Endothelial cell of umbilical vein (primary cell): Measurements from ENCODE around the gene CDK17. TPM values are rescaled to one million over a fixed set of nuclear protein-coding genes. Genes with fewer than 3 reads are reported as not detected.
A peak's percentile ranks its signal among the peaks of the same experiment; 100 is the strongest.

Source experiments
- BruUV-seq: library from RNA; stranded (reverse); fragments of 400-500 nt; replicated peaks from 2 replicates; lab custom pipeline; 2021; lab: Mats Ljungman, UMichigan
- CTCF ChIA-PET: fragments of 300-600, 350-600 bp; sonication (Branson Sonifier 250); formaldehyde crosslinking; loops from one replicate; lab custom pipeline; 2021; ENCODE audit warnings: antibody characterized with exemption, inconsistent platforms; lab: Charles Lee
- POLR2A ChIA-PET: fragments of 300-600, 350-600 bp; sonication (Branson Sonifier 250); formaldehyde crosslinking; loops from one replicate; lab custom pipeline; 2021; ENCODE audit warnings: antibody characterized with exemption, inconsistent platforms; lab: Charles Lee
- DNase-seq: peaks from one replicate; pipeline ENCODE4 v3.0.0-alpha.2; 2011; ENCODE audit warnings: low read depth, low spot score
- FAIRE-seq: peaks from 2 replicates; lab custom pipeline; 2011; peaks lifted over from hg19 to GRCh38; lab: Jason Lieb, UNC
- H2AFZ ChIP-seq: 2 replicates; pipeline ENCODE4 v1.6.0; 2012; ENCODE audit warnings: low read depth, low read length, control low read depth, inconsistent platforms
- H3K27ac ChIP-seq: 2 replicates; pipeline ENCODE4 v1.5.1; 2011; ENCODE audit warnings: low read depth, mild to moderate bottlenecking, control low read depth, low read length, moderate library complexity; ENCODE audit not compliant: insufficient read depth
- H3K27me3 ChIP-seq, 2 experiments: 2 replicates each; pipeline versions ENCODE4 v1.6.0 to v1.6.1; 2011; ENCODE audit warnings: low read length in 2 of 2, mixed read lengths in 1 of 2; ENCODE audit not compliant: control insufficient read depth in 2 of 2, insufficient read depth in 2 of 2
- H3K36me3 ChIP-seq, 2 experiments: 2 replicates in 1 of 2; 3 replicates in 1 of 2; pipeline ENCODE4 v1.5.1; 2011; ENCODE audit warnings: low read length in 2 of 2, mild to moderate bottlenecking in 1 of 2, moderate library complexity in 1 of 2; ENCODE audit not compliant: control insufficient read depth in 2 of 2, insufficient read depth in 2 of 2; ENCODE audit errors: extremely low read depth in 1 of 2
- H3K4me1 ChIP-seq: 3 replicates; pipeline ENCODE4 v1.5.1; 2011; ENCODE audit warnings: mild to moderate bottlenecking, low read length; ENCODE audit not compliant: control insufficient read depth, insufficient read depth; ENCODE audit errors: extremely low read depth
- H3K4me2 ChIP-seq: 2 replicates; pipeline ENCODE4 v1.6.1; 2011; ENCODE audit warnings: low read length, control low read depth, mixed read lengths; ENCODE audit not compliant: insufficient read depth
- H3K4me3 ChIP-seq, 3 experiments: fragments of 200-600 bp in 1 of 3; sonication (generic), shearing (Covaris generic) in 1 of 3; replicated peaks in 1 of 3; 2 replicates each; pipeline ENCODE4 v1.5.1; 2011 to 2016; ENCODE audit warnings: control low read depth in 3 of 3, low read length in 3 of 3, mild to moderate bottlenecking in 2 of 3, inconsistent platforms in 1 of 3, low read depth in 1 of 3, moderate library complexity in 1 of 3; ENCODE audit not compliant: insufficient read depth in 1 of 3
- H3K79me2 ChIP-seq: 2 replicates; pipeline ENCODE4 v1.6.0; 2012; ENCODE audit warnings: low read length, inconsistent platforms; ENCODE audit not compliant: control insufficient read depth, insufficient read depth
- H3K9ac ChIP-seq: replicated peaks from 2 replicates; pipeline ENCODE3; 2011; ENCODE audit warnings: low read length, control low read depth; ENCODE audit not compliant: insufficient read depth; ENCODE audit errors: extremely low read depth
- H3K9me1 ChIP-seq: replicated peaks from 3 replicates; pipeline ENCODE4 v1.6.0; 2011; ENCODE audit warnings: mild to moderate bottlenecking, low read length; ENCODE audit not compliant: control insufficient read depth, insufficient read depth; ENCODE audit errors: extremely low read depth
- H3K9me3 ChIP-seq: replicated peaks from 2 replicates; pipeline ENCODE4 v1.5.1; 2012; ENCODE audit warnings: low read length, inconsistent platforms; ENCODE audit not compliant: control insufficient read depth, insufficient read depth
- H4K20me1 ChIP-seq: replicated peaks from 2 replicates; pipeline ENCODE3; 2011; ENCODE audit warnings: mild to moderate bottlenecking, low read length; ENCODE audit not compliant: control insufficient read depth, insufficient read depth; ENCODE audit errors: extremely low read depth
- FOS ChIP-seq: IDR thresholded peaks from 2 replicates; pipeline ENCODE4 v1.6.1; 2011; ENCODE audit warnings: mild to moderate bottlenecking, low read length, moderate library complexity, borderline replicate concordance; ENCODE audit not compliant: insufficient read depth
- GATA2 ChIP-seq: IDR thresholded peaks from 2 replicates; pipeline ENCODE4 v1.7.0; 2011; ENCODE audit warnings: low read depth, mild to moderate bottlenecking, moderate library complexity, mixed read lengths, low read length; ENCODE audit not compliant: insufficient read length, insufficient read depth
- MYC ChIP-seq: IDR thresholded peaks from one replicate; pipeline ENCODE4 v1.6.1; 2011; ENCODE audit warnings: mild to moderate bottlenecking, low read depth, low read length
- POLR2AphosphoS5 ChIP-seq: IDR thresholded peaks from 2 replicates; pipeline ENCODE4 v1.6.1; 2012; ENCODE audit warnings: low read depth, mild to moderate bottlenecking, control low read depth, low read length, moderate library complexity; ENCODE audit not compliant: insufficient read depth
- dilution Hi-C: fragments of 300-500 bp; cut with MboI; formaldehyde crosslinking; loops from one replicate; pipeline ENCODE4 v1.15.0; 2019; ENCODE audit warnings: low sequenced_read_pairs; ENCODE audit not compliant: extremely low pct_ligation_motif_present
- intact Hi-C: fragments of 100-400 bp; cut with micrococcal nuclease; formaldehyde crosslinking; loops from one replicate; pipeline ENCODE4 v1.10.0; 2022
- polyA plus RNA-seq, 4 experiments: library from polyadenylated mRNA; depleted of rRNA in 3 of 4; stranded (reverse) in 3 of 4; unstranded in 1 of 4; fragments of >200 nt; gene quantifications; 2 replicates each; pipeline versions ENCODE4 v1.2.1 to v1.2.3, GENCODE V29; 2011 to 2012; ENCODE audit warnings: missing spikeins in 1 of 4
- total RNA-seq: library from RNA; stranded (reverse); gene quantifications from 2 replicates; pipeline ENCODE4 v1.2.3, GENCODE V29; 2021

The CDK17 gene
- total and polyA plus RNA-seq, 2 donors (not counting 3 experiments of a cell fraction or from before 2014, with no cell fraction given), result 61.1 to 176 TPM

DNA sequence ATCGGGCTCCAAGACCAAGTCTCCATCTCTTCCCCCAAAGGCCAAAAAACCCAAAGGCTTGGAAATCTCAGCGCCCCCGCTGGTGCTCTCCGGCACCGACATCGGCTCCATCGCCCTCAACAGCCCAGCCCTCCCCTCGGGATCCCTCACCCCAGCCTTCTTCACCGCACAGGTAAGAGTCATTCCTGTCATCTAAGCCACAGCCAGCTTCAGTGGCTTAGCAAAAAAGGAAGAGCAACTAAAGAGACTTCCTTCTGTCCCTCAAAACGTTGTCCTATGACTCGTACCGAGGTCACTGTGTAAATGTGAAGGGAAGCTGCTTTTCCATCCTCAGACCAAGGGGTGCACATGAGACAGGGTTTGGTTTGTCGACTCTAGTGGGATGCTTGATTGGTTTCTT lies 152.7 kb downstream of the CDK17 start:
- no peaks in the 10 kb centered on the region for H3K9me3 ChIP-seq
- ChIA-PET POLR2A (no interaction called here), CTCF (no interaction called here)
- intact Hi-C loops, result no loop called here
- peaks cover 28% of the 10 kb centered on the region for H3K4me1 ChIP-seq
- TF ChIP-seq FOS, result peak; percentile 73
- no peak for TF ChIP-seq MYC
- no peak overlapping the region for H2AFZ ChIP-seq
- H3K36me3 ChIP-seq, result peaks cover 20 to 61% of the 10 kb centered on the region in 2 experiments
- no peak overlapping the region for H3K27ac ChIP-seq
- dilution Hi-C loops, result no loop called here
- no peak overlapping the region for H3K9ac ChIP-seq
- no peaks in the 10 kb centered on the region for H3K27me3 ChIP-seq
- FAIRE-seq (no peak), DNase-seq (no peak)
- BruUV-seq, result no TSS peak
- H4K20me1 ChIP-seq, result peaks cover 8% of the 10 kb centered on the region
- peaks cover 99% of the 10 kb centered on the region for H3K79me2 ChIP-seq
- no peaks in the 10 kb centered on the region for H3K9me1 ChIP-seq
- H3K4me3 ChIP-seq, result no peak overlapping the region
- no peak overlapping the region for H3K4me2 ChIP-seq

DNA sequence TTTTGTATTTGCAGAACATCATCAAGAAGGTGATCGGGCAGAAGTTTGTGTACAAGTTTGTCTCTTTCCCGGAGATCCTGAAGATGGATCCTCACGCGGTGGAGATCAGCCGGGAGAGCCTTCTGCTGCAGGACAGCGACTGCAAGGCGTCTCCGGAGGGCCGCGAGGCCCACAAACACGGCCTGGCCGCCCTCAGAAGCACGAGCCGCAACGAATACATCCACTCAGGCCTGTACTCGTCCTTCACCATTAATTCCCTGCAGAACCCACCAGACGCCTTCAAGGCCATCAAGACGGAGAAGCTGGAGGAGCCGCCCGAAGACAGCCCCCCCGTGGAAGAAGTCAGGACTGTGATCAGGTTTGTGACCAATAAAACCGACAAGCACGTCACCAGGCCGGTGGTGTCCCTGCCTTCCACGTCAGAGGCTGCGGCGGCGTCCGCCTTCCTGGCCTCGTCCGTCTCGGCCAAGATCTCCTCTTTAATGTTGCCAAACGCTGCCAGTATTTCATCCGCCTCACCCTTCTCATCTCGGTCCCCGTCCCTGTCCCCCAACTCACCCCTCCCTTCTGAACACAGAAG lies 153.2 kb downstream of the CDK17 start:
- Histone ChIP-seq H3K9me1 (no peaks in the 10 kb centered on the region), H4K20me1 (peaks cover 8% of the 10 kb centered on the region)
- BruUV-seq, result TSS peak; percentile 49

More for the DNA sequence above, 153.2 kb downstream of the CDK17 start:
- POLR2A ChIA-PET, result no interaction called here
- H3K4me3 ChIP-seq, result no peak overlapping the region
- intact Hi-C loops, result no loop called here
- TF ChIP-seq GATA2 (no peak), POLR2AphosphoS5 (peak; percentile 12)
- peaks cover 99% of the 10 kb centered on the region for H3K79me2 ChIP-seq
- peaks cover 20 to 62% of the 10 kb centered on the region in 2 experiments for H3K36me3 ChIP-seq
- no peak overlapping the region for H3K4me2 ChIP-seq
- dilution Hi-C loops, result no loop called here
- no peaks in the 10 kb centered on the region for H3K9me3 ChIP-seq
- FAIRE-seq (no peak), DNase-seq (no peak)
- H3K4me1 ChIP-seq, result peaks cover 34% of the 10 kb centered on the region
- CTCF ChIA-PET, result no interaction called here
- no peaks in the 10 kb centered on the region for H3K27me3 ChIP-seq
- H3K27ac ChIP-seq, result no peak overlapping the region
- no peak overlapping the region for H3K9ac ChIP-seq
- no peak overlapping the region for H2AFZ ChIP-seq
